Large intestine (tissue), 3 donors: ENCODE results near the gene SLC38A9. TPM values are rescaled to one million over a fixed set of nuclear protein-coding genes. Genes with fewer than 3 reads are reported as not detected.
A peak's percentile ranks its signal among the peaks of the same experiment; 100 is the strongest.

ENCODE experiments used
- DNase-seq, 2 donors: peaks; one replicate each; pipeline versions ENCODE4 v3.0.0 to v3.0.0-alpha.2; 2013
- H3K27ac ChIP-seq: one replicate; pipeline ENCODE4 v1.5.1; 2013; ENCODE audit warnings: low read length
- H3K27me3 ChIP-seq: 2 replicates; pipeline ENCODE4 v1.6.1; 2013; ENCODE audit warnings: low read length; ENCODE audit not compliant: control insufficient read depth, insufficient read depth
- H3K36me3 ChIP-seq: 2 replicates; pipeline ENCODE4 v1.6.1; 2013; ENCODE audit warnings: low read length; ENCODE audit not compliant: control insufficient read depth, insufficient read depth
- H3K4me1 ChIP-seq: one replicate; pipeline ENCODE4 v1.6.1; 2013; ENCODE audit warnings: low read length; ENCODE audit not compliant: control insufficient read depth, insufficient read depth
- H3K4me3 ChIP-seq: one replicate; pipeline ENCODE4 v1.5.1; 2013; ENCODE audit warnings: low read length
- H3K9me3 ChIP-seq: one replicate; pipeline ENCODE4 v1.6.1; 2013; ENCODE audit warnings: mild to moderate bottlenecking, low read depth, low read length, moderate library complexity; ENCODE audit not compliant: control insufficient read depth
- WGBS: methylation state at CpG from one replicate; pipeline ENCODE4 v1.1.5; 2013; ENCODE audit warnings: low lambda C conversion rate; ENCODE audit not compliant: insufficient coverage; 5-methylcytosine and 5-hydroxymethylcytosine counted together
- polyA plus RNA-seq: library from polyadenylated mRNA; unstranded; fragments of 120-200 nt; gene quantifications from one replicate; pipeline ENCODE4 v1.2.1, GENCODE V29; 2013

The SLC38A9 gene
- polyA plus RNA-seq, 1 donor, result 25.9 TPM

- no peaks in the 10 kb centered on the region for H3K9me3 ChIP-seq
- H3K27ac ChIP-seq, result peak overlapping the region; percentile 81
- H3K36me3 ChIP-seq, result no peaks in the 10 kb centered on the region
- DNase-seq, result peak; percentile 80 to 90
- H3K4me3 ChIP-seq, result no peak overlapping the region
- H3K27me3 ChIP-seq, result no peaks in the 10 kb centered on the region
- peaks cover 27% of the 10 kb centered on the region for H3K4me1 ChIP-seq
- WGBS, result 0% methylated on average over 1 of the region's 8 CpGs
These were observed 110.9 kb downstream of the SLC38A9 start for GRCh38 chr5:55601204-55601618.

- WGBS, result 27% methylated on average over 2 of the region's 6 CpGs
- H3K36me3 ChIP-seq, result no peaks in the 10 kb centered on the region
- H3K27me3 ChIP-seq, result no peaks in the 10 kb centered on the region
- DNase-seq, result peak in 1 of 2 donors; percentile 42
- H3K9me3 ChIP-seq, result no peaks in the 10 kb centered on the region
- peak overlapping the region; percentile 81 for H3K27ac ChIP-seq
- peaks cover 27% of the 10 kb centered on the region for H3K4me1 ChIP-seq
- H3K4me3 ChIP-seq, result no peak overlapping the region
These were observed 111.5 kb downstream of the SLC38A9 start for GRCh38 chr5:55600497-55601203.

GRCh38 chr5:55600086-55600485 lies 112.0 kb downstream of the SLC38A9 start:
- no peaks in the 10 kb centered on the region for H3K27me3 ChIP-seq
- no CpG with 5 or more reads among the region's 3 CpGs for WGBS
- H3K9me3 ChIP-seq, result no peaks in the 10 kb centered on the region
- peaks cover 27% of the 10 kb centered on the region for H3K4me1 ChIP-seq
- no peak for DNase-seq
- H3K36me3 ChIP-seq, result no peaks in the 10 kb centered on the region
- peak overlapping the region; percentile 81 for H3K27ac ChIP-seq
- no peak overlapping the region for H3K4me3 ChIP-seq

GRCh38 chr5:55599148-55600050 lies 112.7 kb downstream of the SLC38A9 start:
- H3K9me3 ChIP-seq, result no peaks in the 10 kb centered on the region
- H3K4me3 ChIP-seq, result no peak overlapping the region
- H3K27me3 ChIP-seq, result no peaks in the 10 kb centered on the region
- DNase-seq, result no peak
- no CpG with 5 or more reads among the region's 8 CpGs for WGBS
- no peaks in the 10 kb centered on the region for H3K36me3 ChIP-seq
- peaks cover 27% of the 10 kb centered on the region for H3K4me1 ChIP-seq
- H3K27ac ChIP-seq, result peak overlapping the region; percentile 81

- Histone ChIP-seq H3K9me3 (no peaks in the 10 kb centered on the region), H3K4me1 (peaks cover 27% of the 10 kb centered on the region), H3K4me3 (no peak overlapping the region), H3K27ac (peak overlapping the region; percentile 58), H3K27me3 (no peaks in the 10 kb centered on the region), H3K36me3 (no peaks in the 10 kb centered on the region)
- WGBS, result 0% methylated on average over 1 of the region's 7 CpGs
- peak; percentile 53 to 67 for DNase-seq
These were observed 114.8 kb downstream of the SLC38A9 start for GRCh38 chr5:55597014-55597981.

- Histone ChIP-seq H3K9me3 (no peaks in the 10 kb centered on the region), H3K27ac (no peak overlapping the region), H3K27me3 (no peaks in the 10 kb centered on the region), H3K4me3 (no peak overlapping the region), H3K36me3 (no peaks in the 10 kb centered on the region), H3K4me1 (peaks cover 7% of the 10 kb centered on the region)
- WGBS, result 100% methylated on average over 2 of the region's 2 CpGs
- no peak for DNase-seq
These were observed 117.5 kb downstream of the SLC38A9 start for GRCh38 chr5:55594671-55595070.

GRCh38 chr5:55593115-55593472 lies 119.0 kb downstream of the SLC38A9 start:
- Histone ChIP-seq H3K4me3 (no peak overlapping the region), H3K4me1 (peaks cover 7% of the 10 kb centered on the region), H3K27me3 (no peaks in the 10 kb centered on the region), H3K9me3 (no peaks in the 10 kb centered on the region), H3K36me3 (no peaks in the 10 kb centered on the region), H3K27ac (no peak overlapping the region)
- no peak for DNase-seq
- WGBS, result no CpG with 5 or more reads among the region's 3 CpGs

- Histone ChIP-seq H3K4me1 (peaks cover 3% of the 10 kb centered on the region), H3K36me3 (no peaks in the 10 kb centered on the region), H3K27me3 (no peaks in the 10 kb centered on the region), H3K27ac (no peak overlapping the region), H3K4me3 (no peak overlapping the region), H3K9me3 (no peaks in the 10 kb centered on the region)
- no peak for DNase-seq
- 100% methylated on average over 3 of the region's 5 CpGs for WGBS
These were observed 119.6 kb downstream of the SLC38A9 start for GRCh38 chr5:55592388-55593114.

GRCh38 chr5:55591686-55592085 lies 120.4 kb downstream of the SLC38A9 start:
- no peaks in the 10 kb centered on the region for H3K27me3 ChIP-seq
- DNase-seq, result no peak
- H3K36me3 ChIP-seq, result no peaks in the 10 kb centered on the region
- H3K9me3 ChIP-seq, result no peaks in the 10 kb centered on the region
- H3K4me1 ChIP-seq, result no peaks in the 10 kb centered on the region
- no peak overlapping the region for H3K4me3 ChIP-seq
- no peak overlapping the region for H3K27ac ChIP-seq
- WGBS, result no CpG with 5 or more reads among the region's 4 CpGs
